ENCODE results near the gene SLC51A.
"Not testable (repeated sequence)": the region's sequence is repeated elsewhere in the genome, so short reads cannot be mapped to it uniquely, and the experiment has no call there.

- not testable (repeated sequence) for TF ChIP-seq BRCA1 (IDR thresholded peaks at IDR 0.05; ENCODE audit: low read depth, low read length); CEBPB (IDR thresholded peaks at IDR 0.05; ENCODE audit: low read depth, low read length); CTCF (IDR thresholded peaks at IDR 0.05; ENCODE audit: control extremely low read depth in 1 of 3, insufficient read depth in 1 of 3, low read depth in 1 of 3, low read length in 3 of 3); EZH2 (IDR thresholded peaks at IDR 0.05; ENCODE audit: low read depth, low read length, severe bottlenecking); KDM1A (IDR thresholded peaks at IDR 0.05; ENCODE audit: borderline replicate concordance, low read length); TEAD4 (IDR thresholded peaks at IDR 0.05; ENCODE audit: low read depth, low read length); POLR2AphosphoS5 (IDR thresholded peaks at IDR 0.05; ENCODE audit: low read depth, low read length); POLR2A (IDR thresholded peaks at IDR 0.05; ENCODE audit: control extremely low read depth in 1 of 2, low read depth in 2 of 2, low read length in 2 of 2); RNF2 (IDR thresholded peaks at IDR 0.05; ENCODE audit: borderline replicate concordance, low read depth, low read length, missing control alignments, poor library complexity, severe bottlenecking); RAD21 (IDR thresholded peaks at IDR 0.05 in 1 of 2, conservative IDR thresholded peaks at IDR 0.05 in 1 of 2; ENCODE audit: low read depth in 2 of 2, low read length in 2 of 2); TAF7 (optimal IDR thresholded peaks at IDR 0.05; ENCODE audit: borderline replicate concordance, low read depth, low read length); EGR1 (IDR thresholded peaks at IDR 0.05; ENCODE audit: borderline replicate concordance, low read depth, low read length); CREB1 (IDR thresholded peaks at IDR 0.05); GABPA (IDR thresholded peaks at IDR 0.05; ENCODE audit: borderline replicate concordance, insufficient read depth, low read length)
These were observed 46.0 kb upstream of the SLC51A start for GRCh38 chr3:196170296-196170695.
